HFFc6 (cell line): ENCODE results near the gene VSX1. TPM values are rescaled to one million over a fixed set of nuclear protein-coding genes. Genes with fewer than 3 reads are reported as not detected.

Source experiments
- DNase-seq: peaks from one replicate; pipeline ENCODE4 v3.0.0-alpha.2; 2018
- H3K27ac Mint-ChIP-seq: 2 replicates; pipeline ENCODE4 v1.8.0; 2020; ENCODE audit warnings: mild to moderate bottlenecking, mixed read lengths
- H3K27me3 Mint-ChIP-seq: 2 replicates; pipeline ENCODE4 v1.8.0; 2021; ENCODE audit warnings: mild to moderate bottlenecking, moderate library complexity, mixed read lengths; ENCODE audit not compliant: insufficient read depth
- H3K36me3 Mint-ChIP-seq: 2 replicates; pipeline ENCODE4 v1.8.0; 2021; ENCODE audit warnings: low read depth, mixed read lengths
- H3K4me1 Mint-ChIP-seq: 2 replicates; pipeline ENCODE4 v1.8.0; 2020; ENCODE audit warnings: low read depth, mixed read lengths
- H3K4me3 Mint-ChIP-seq: 2 replicates; pipeline ENCODE4 v1.8.0; 2020; ENCODE audit warnings: mild to moderate bottlenecking, moderate library complexity, mixed read lengths
- H3K9me3 Mint-ChIP-seq: 2 replicates; pipeline ENCODE4 v1.8.0; 2020; ENCODE audit warnings: mild to moderate bottlenecking, mixed read lengths
- CTCF ChIP-seq: fragments of 200-600 bp; sonication (generic); IDR thresholded peaks from 2 replicates; pipeline ENCODE4 v1.5.0; 2021; ENCODE audit warnings: antibody characterized with exemption, mild to moderate bottlenecking
- total RNA-seq, 6 experiments: library from RNA; stranded (reverse); fragmentation: NEBNext Ultra II Directional; extraction: Animal tissue kit (Norgen Biotek cat#: 25700); gene quantifications; 2 replicates in 1 of 6; 3 replicates in 5 of 6; pipeline ENCODE4 v1.2.3, GENCODE V29; 2021

The VSX1 gene
- total RNA-seq, 6 experiments from 2014 or later, result not detected

- H3K27me3 Mint-ChIP-seq, result peaks cover 8% of the 10 kb centered on the region; the same call in 1 of the 2 replicates
- no peak for TF ChIP-seq CTCF
- peaks cover 13% of the 10 kb centered on the region for H3K4me1 Mint-ChIP-seq
- H3K4me3 Mint-ChIP-seq, result no peak overlapping the region
- DNase-seq, result no peak
- no peaks in the 10 kb centered on the region for H3K9me3 Mint-ChIP-seq
- no peak overlapping the region for H3K27ac Mint-ChIP-seq
- no peaks in the 10 kb centered on the region for H3K36me3 Mint-ChIP-seq
Measured at GRCh38 chr20:25044261-25044560, 37.7 kb downstream of the VSX1 start.

- Mint-ChIP-seq H3K27me3 (peaks cover 8% of the 10 kb centered on the region; the same call in 1 of the 2 replicates), H3K4me3 (no peak overlapping the region), H3K36me3 (no peaks in the 10 kb centered on the region), H3K4me1 (peaks cover 13% of the 10 kb centered on the region), H3K27ac (no peak overlapping the region), H3K9me3 (no peaks in the 10 kb centered on the region)
- TF ChIP-seq CTCF, result no peak
- DNase-seq, result no peak
Measured at GRCh38 chr20:25043499-25044260, 38.3 kb downstream of the VSX1 start.

GRCh38 chr20:25042531-25043498 is 39.1 kb downstream of the VSX1 start:
- H3K36me3 Mint-ChIP-seq, result no peaks in the 10 kb centered on the region
- TF ChIP-seq CTCF, result no peak
- no peak for DNase-seq
- H3K4me3 Mint-ChIP-seq, result no peak overlapping the region; the same call in 1 of the 2 replicates
- H3K9me3 Mint-ChIP-seq, result no peaks in the 10 kb centered on the region
- H3K4me1 Mint-ChIP-seq, result peaks cover 13% of the 10 kb centered on the region
- H3K27ac Mint-ChIP-seq, result no peak overlapping the region
- H3K27me3 Mint-ChIP-seq, result peaks cover 8% of the 10 kb centered on the region; the same call in 1 of the 2 replicates

- Mint-ChIP-seq H3K36me3 (no peaks in the 10 kb centered on the region), H3K27me3 (peaks cover 8% of the 10 kb centered on the region), H3K27ac (no peak overlapping the region), H3K4me3 (no peak overlapping the region), H3K9me3 (no peaks in the 10 kb centered on the region), H3K4me1 (peaks cover 13% of the 10 kb centered on the region)
- no peak for DNase-seq
- TF ChIP-seq CTCF, result no peak
Measured at GRCh38 chr20:25041813-25042530, 40.0 kb downstream of the VSX1 start.

- no peaks in the 10 kb centered on the region for H3K36me3 Mint-ChIP-seq
- peaks cover 13% of the 10 kb centered on the region for H3K4me1 Mint-ChIP-seq
- H3K9me3 Mint-ChIP-seq, result no peaks in the 10 kb centered on the region
- TF ChIP-seq CTCF, result no peak
- H3K27ac Mint-ChIP-seq, result no peak overlapping the region
- no peak overlapping the region for H3K4me3 Mint-ChIP-seq
- peak; percentile 77 for DNase-seq
- H3K27me3 Mint-ChIP-seq, result peaks cover 6% of the 10 kb centered on the region
Measured at GRCh38 chr20:25040438-25040831, 41.5 kb downstream of the VSX1 start.
